ENCODE data around the gene ZFHX2.

The ZFHX2 gene

DNA sequence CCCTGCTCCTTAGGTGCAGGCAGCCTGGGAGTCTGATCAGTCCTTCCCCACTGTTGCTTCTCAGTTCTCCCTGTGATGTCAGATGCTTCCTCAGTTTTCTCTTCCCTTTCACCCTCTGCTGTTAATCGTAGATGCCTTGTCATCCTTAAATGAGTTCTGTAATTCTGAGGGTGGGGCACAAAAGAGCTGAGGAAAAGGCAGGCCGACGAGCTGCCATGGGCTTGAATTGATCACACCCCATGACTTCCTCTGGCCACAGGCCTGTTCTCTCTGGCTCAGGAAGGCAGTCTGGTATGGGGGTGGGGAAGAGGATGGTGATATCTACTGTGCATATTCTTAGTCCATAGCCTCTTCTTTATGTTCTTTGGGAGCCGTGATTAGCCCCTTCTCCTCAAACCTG lies 21.3 kb upstream of the ZFHX2 start:
- no peak for DNase-seq (ENCODE audit: low read depth)

DNA sequence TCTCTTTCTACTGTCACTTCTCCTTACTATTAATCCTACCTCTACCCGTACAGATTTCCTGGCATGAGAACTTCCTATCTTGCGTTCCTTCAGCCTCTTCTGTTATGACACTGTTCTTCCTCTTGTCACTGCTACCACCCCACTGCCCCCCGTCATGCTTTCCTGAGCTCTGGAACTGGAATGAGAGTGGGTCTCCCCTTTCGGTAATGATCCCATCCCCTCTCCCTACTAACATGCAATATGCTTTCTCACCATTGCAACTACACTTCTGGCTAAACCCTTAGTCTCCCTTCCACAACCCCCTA lies 20.9 kb upstream of the ZFHX2 start:
- no peak for DNase-seq (ENCODE audit: low read depth)

GRCh38 chr14:23571701-23572523 lies 20.3 kb upstream of the ZFHX2 start:
- no peak for DNase-seq (ENCODE audit: low read depth)

DNA sequence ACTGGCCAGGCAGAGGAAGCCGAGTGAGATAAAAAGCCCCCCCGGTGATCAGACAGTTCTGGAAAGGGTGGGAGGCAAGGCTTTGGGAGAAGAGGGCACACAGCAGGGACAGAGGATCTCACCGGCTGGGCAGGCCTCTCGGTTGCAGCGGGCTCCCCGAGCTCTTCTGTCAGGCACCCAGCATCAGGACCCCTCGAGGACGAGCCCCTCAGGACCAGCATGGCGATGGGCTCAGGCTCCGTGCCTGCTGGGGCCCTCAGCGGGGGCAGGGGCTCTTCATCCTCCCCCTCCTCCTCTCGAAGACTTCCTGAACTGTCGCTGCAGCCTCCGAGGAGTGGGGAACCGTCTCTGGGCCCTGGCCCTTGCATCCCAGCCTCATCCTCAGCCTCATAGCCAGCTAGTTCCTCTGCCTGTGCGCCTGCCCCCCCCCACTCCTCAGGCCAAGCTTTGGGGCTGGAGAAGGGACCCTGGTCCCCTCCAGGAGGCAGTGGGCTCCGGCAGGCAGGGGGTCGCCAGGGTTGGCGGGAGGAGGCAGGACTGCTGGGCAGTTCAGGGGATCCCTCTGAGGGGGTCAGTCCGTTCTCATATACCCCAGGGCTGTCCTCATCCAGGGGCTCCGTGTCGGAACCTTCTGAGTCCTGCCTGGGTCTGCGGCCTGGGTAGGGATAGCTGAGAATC lies 19.4 kb upstream of the ZFHX2 start:
- DNase-seq (ENCODE audit: low read depth) = no peak

DNA sequence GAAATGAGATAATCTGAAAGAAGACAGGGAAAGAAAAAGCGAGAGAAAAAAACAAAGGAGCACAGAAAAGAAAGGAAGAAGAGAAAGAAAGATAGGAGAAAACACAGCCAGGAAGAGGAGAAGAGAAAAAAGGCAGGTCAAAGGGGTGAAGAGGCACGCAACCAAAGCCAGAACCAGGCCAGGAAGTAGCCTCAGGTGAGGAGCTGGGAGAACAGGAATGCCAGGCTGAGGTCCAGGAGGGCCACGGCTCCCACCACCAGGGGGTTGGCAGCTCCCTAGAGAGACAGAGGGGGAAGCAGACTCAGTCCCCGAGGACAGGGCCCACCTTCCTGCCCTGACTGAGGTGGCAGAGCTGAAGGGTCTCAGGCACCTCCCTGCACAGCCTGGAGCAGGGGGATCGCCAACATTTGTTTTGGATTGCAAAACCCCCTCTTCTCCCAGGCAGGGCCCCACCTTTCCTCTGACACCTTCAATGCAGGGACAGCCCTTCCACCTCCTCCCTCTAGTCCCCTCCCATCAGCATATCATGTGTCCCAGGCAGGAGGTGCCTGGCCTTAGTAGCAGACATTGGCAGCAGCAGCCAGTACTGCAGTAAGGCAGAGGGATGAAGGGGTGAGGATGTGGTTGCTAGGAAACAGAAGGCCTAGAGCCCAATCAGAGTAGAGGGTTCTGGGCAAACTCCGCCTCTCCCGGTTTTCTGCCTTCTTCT lies 18.0 kb upstream of the ZFHX2 start:
- DNase-seq (ENCODE audit: low read depth) = peak; percentile 23

DNA sequence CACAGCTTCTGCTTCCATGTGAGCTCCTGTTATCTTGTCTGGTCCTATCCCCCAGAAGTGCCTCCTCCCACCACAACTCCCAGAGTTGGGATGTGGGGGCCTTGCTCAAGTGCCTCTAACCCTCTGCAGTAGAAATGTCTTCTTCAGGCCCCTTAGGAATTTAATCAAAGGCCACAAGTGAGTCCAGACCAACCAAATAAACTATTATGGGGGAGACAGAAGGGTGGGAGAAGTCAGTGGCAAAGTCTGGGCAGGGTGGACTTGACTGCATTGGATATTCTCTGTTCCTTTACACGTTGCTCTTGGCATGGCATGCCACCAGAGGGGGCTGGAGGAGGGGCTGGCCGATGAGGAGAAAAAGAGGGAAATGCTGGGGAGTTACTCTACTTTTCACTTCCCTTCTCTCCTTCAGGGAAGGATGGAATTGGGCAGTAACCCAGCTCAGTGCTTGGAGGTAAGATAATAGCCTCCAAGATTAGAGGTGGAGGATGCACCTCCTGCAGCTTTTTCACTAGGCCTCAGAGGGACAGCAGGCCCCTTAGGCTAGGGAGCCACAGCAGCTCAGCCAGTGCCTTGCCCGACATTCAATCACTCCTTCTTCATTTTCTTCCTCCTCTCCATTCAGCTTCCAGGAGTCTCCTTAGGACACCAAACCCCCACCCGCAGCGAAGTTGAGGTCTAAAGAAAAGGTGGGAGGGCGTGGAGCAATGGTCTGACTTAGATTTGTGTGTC lies 17.2 kb upstream of the ZFHX2 start:
- peak; percentile 42 for DNase-seq (ENCODE audit: low read depth)

DNA sequence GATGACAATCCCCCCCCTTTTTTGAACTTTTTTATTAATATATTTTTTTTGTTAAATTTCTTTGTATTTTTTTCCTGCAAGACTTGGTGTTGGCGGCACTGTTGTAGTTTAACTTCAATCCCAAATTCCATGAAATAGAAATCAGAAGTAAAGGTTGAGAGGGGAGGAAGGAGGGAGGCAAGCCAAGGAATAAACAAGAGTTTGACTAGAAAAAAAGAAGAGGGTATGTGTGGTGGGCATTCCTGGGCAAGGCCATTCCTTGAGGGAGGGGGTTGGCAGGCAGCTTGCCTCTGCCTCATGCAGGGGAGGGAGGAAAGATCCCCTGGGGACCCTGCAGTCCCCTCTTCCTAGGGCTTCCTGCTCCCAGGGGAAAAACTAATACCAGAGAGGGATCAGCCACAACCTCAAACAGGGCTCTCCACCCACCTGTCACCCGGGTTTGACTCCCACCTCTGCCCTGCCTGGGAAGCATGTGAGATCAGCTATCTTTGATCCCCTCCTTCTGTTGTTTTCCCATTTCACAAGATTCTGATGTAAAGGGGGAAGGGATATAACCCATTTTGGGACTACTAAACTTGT lies 16.5 kb upstream of the ZFHX2 start:
- no peak for DNase-seq (ENCODE audit: low read depth)

GRCh38 chr14:23567186-23568020 lies 15.8 kb upstream of the ZFHX2 start, which contains the start of gene AP1G2:
AP1G2 (minus strand) TSS chr14:23567791; CDS start chr14:23567314, 477 bp downstream.
- peak; percentile 68 for DNase-seq (ENCODE audit: low read depth)

- peak; percentile 23 for DNase-seq (ENCODE audit: low read depth)
Observed at GRCh38 chr14:23566778-23567185, 15.2 kb upstream of the ZFHX2 start.

DNA sequence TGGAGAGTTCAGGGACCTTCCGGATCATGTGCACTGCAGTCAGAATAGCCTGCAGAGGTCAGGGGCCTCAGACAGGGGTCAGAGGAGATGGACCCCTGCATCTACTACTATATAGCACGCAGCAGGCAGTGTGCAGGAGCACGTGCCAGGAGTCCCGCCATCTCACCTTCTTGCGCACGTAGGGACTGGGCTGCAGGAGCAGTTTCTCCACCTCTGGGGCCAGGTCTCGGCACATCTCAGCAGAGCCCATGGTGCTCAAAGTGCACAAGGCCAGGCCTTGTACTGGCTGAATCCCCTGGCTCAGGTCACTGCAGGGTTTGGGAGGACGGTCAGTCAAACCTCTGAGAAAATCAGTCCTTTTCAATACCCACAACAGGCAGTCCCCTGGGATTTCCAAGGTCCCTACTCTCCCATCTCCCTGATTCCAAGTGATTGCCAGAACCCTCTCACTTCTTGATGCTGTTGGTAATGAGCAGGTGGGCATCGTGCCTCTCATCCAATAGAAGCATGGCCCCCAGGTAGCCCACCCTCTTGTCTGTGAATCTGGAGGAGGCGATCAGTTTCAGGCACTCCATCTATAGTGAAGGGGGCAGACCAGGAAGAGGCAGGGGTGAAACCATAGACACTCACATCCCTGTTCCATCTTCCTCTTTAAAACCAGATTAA lies 14.7 kb upstream of the ZFHX2 start:
- DNase-seq (ENCODE audit: low read depth) = no peak

DNA sequence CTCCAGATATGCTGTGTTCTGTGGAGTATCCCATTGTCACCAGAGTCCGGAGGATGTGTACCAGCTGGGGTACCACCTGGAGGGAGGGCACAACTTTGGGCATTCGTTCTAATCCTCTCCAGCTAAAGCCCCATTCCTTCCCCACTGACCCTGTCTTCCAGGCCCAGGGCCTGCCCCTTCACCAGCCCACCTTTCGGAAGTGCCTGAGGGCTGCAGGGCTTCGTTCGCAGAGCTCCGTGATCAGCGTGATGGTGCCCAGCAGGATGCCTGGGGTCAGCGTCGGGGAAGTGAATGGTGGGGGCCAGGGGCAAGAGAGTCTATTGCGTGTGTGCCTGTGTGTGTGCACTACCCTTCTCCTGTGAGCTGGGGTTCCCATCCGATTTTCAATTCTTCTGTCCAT lies 14.1 kb upstream of the ZFHX2 start:
- no peak for DNase-seq (ENCODE audit: low read depth)

GRCh38 chr14:23564876-23565275 lies 13.3 kb upstream of the ZFHX2 start:
- no peak for DNase-seq (ENCODE audit: low read depth)

DNA sequence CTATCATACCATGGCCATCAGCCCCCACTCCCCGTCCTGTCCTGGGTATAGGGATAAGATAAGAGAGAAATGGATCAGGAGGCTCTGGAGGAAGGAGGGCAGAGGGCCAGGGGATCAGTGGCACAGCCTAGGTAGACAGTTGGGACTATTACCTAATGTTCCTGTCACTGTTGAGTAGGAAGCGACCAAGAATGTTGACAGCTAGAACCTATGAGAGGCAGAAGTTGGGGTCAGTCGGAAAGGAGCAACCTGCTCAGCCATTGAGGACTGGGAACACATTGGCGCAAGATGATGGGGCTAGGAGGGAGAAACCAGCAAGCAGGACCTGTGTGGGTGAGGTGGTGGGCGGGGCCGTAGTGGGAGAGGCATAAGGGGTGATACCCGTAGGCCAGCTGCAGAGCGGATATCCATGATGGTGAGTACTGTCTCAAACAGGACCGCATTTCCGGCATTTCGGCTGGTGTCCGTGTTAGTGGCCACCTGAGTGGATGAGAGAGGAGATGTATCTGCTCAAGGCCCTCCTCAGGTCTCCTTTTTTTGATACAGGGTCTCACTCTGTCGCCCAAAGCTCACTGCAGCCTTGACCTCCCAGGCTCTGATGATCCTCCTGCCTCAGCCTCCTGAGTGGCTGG lies 12.7 kb upstream of the ZFHX2 start:
- DNase-seq (ENCODE audit: low read depth) = no peak

GRCh38 chr14:23563473-23564180 lies 12.1 kb upstream of the ZFHX2 start:
- no peak for DNase-seq (ENCODE audit: low read depth)

GRCh38 chr14:23562822-23563472 lies 11.4 kb upstream of the ZFHX2 start:
- peak; percentile 55 for DNase-seq (ENCODE audit: low read depth)

DNA sequence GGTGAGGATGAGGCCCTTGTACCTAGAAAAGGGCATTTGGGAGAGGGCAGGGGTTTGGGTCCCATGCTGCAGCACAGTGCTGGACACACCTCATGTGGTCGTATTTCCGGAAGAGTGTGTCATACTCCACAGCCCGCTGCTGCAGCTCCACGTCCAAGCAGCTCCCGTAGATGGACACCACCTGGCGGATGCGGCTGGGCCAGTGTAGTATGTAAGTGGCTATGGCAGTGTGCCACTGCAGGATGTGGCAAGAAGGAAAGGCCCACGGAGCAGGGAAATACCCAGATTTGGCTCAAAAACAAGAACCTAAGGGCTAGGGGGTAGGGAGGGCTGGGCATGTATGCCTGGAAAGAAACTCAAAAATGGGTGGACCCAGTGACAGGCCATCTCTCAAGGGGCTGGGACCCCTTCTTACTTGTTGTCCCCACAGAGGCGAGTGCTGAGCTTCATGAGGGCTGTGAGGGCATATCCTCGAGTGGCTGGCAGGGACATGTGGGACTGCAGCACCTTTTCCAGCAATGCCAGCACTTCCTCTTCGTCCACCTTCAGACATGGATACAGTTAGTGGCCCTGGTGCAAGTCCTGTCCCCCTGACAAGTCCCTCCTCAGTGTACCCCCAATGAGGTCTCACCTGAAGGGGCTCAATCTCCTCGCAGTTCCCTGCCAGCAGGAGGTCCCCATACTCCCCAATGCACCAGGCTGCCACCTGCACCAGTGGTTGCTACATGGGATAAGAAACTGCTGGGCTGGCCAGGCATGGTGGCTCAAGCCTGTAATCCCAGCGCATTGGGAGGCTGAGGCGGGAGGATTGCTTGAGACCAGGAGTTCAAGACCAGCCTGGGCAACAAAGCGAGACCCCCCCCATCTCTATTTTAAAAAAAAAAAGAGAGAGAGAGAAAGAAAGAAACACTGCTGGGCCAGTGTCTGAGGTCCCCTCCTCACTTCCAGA lies 10.6 kb upstream of the ZFHX2 start:
- no peak for DNase-seq (ENCODE audit: low read depth)

DNA sequence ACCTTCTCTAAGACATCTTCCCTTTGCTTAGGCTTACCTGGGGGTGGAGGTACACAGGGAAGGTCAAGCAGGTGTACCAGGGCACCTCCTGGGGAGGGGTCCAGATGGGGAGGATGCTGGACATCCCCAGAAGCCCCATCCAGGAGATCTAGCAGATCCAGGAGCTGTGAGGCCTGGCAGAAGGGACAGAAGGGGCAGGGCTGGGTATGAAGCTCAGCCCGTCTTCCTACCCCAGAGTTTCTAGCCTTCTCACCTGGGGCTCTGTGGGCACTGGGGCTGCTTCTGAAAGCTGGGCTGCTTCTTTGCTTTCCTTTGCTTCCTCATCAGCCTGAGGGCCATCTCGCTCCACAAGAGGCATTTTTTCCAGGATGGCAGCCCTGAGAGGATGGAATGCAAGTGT lies 9.7 kb upstream of the ZFHX2 start:
- DNase-seq (ENCODE audit: low read depth) = no peak

All from ELR (cell line).